ENCODE results near the gene COQ8B.

Gene COQ8B

DNA sequence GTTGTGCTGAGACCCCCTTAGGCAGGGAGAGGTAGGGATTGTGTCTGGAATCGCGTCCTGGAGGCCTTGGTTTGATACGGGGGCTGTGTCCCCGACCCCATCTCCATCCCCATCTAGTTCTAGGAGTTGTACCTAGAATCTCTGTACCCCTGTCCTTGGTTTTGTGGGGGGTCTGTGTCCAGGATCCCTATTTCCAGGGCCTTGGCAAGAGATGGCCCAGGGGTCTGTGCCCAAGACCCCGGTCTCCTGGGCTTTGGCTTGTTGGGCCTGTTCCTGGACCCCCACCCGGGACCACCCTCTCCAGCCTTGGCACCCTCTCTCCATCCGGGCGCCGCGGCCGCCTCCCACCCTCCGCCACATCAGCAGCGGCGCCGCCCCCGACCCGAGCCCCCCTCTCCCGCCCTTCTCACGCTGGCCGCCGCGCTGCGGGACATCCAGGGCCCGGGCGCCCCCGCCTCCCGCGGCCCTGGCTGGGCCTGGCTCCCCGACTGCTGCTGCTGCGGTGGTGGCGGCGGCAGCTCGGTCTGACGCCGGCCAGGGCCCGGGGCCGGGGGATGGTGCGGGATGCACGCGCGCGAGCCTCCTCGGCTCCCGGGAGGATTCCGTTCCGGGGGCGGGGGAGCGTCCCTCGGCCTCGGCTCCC lies 26.5 kb downstream of the COQ8B start, which contains the start of gene NUMBL:
Gene NUMBL (minus strand): TSS at position 602 of the 643 bp plus-strand sequence. CDS start 168 bp downstream, at position 434.
- DNase-seq (ENCODE audit: low read depth): no peak
- peak within 1 kb of the TSS; percentile 49 for H3K4me3 ChIP-seq (ENCODE audit: low read depth, low read length)
- no peak for TF ChIP-seq POLR2A (IDR thresholded peaks at IDR 0.05; ENCODE audit: extremely low read depth, insufficient read length)
- TF ChIP-seq, protein P1, sequence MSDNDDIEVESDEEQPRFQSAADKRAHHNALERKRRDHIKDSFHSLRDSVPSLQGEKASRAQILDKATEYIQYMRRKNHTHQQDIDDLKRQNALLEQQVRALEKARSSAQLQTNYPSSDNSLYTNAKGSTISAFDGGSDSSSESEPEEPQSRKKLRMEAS (IDR thresholded peaks at IDR 0.05; ENCODE audit: low read depth, low read length): no peak

DNA sequence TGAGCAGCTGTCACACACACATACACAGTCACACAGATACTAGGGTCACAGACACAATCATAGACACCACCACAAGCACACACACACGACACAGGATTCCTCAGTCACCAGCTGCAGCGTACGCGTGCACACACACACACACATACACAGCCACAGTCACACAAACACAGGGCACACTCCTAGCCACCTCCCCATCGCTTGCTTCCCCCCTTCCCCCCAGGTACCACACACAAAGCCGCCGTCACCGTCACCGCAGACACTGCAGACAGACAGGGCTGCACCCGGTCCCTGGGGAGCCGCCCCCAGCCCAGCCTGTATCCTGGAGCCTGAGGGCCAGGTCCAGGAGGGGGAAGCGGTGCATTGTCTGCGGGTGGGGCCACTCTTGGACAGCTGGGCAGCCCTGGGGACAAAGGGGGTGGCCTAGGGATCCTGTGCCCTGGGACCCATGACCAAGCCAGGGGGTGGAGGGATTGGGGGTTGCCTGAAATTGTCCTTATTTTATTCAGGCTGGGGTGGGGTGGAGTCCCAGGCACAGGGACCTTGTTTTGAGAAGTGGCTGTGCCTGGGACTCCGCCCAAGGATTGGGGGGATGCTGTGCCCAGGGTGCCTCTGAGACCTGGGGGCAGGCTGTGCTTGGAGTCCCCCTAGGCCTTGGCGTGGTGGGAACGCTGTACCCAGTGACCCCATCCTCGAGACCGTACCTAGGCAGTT lies 27.2 kb downstream of the COQ8B start:
- no peak overlapping the region for H3K4me3 ChIP-seq (ENCODE audit: low read depth, low read length)
- TF ChIP-seq, protein P2, sequence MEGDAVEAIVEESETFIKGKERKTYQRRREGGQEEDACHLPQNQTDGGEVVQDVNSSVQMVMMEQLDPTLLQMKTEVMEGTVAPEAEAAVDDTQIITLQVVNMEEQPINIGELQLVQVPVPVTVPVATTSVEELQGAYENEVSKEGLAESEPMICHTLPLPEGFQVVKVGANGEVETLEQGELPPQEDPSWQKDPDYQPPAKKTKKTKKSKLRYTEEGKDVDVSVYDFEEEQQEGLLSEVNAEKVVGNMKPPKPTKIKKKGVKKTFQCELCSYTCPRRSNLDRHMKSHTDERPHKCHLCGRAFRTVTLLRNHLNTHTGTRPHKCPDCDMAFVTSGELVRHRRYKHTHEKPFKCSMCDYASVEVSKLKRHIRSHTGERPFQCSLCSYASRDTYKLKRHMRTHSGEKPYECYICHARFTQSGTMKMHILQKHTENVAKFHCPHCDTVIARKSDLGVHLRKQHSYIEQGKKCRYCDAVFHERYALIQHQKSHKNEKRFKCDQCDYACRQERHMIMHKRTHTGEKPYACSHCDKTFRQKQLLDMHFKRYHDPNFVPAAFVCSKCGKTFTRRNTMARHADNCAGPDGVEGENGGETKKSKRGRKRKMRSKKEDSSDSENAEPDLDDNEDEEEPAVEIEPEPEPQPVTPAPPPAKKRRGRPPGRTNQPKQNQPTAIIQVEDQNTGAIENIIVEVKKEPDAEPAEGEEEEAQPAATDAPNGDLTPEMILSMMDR (IDR thresholded peaks at IDR 0.05; ENCODE audit: low read depth, low read length): no peak
- TF ChIP-seq POLR2A (IDR thresholded peaks at IDR 0.05; ENCODE audit: extremely low read depth, insufficient read length) (no peak), MYC (IDR thresholded peaks at IDR 0.05; ENCODE audit: low read depth, low read length) (no peak)
- TF ChIP-seq, protein P1 (IDR thresholded peaks at IDR 0.05; ENCODE audit: low read depth, low read length): no peak
- peak; percentile 16 for DNase-seq (ENCODE audit: low read depth)

DNA sequence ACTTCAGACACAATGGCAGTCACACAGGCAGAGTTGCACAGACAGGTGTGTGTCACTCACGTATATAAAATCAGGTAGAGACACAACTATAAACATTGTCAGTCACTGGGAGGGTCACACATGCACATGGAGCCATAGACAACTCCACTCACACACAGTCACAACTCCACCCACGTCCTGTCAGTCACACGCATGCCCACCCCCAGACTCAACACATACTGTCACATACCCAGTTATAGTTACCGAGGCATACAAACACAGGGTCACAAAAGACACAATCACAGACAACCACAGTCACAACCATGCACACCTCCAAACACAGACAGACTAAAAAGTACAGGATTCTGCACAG lies 27.7 kb downstream of the COQ8B start:
- no peak overlapping the region for H3K4me3 ChIP-seq (ENCODE audit: low read depth, low read length)
- TF ChIP-seq MYC (IDR thresholded peaks at IDR 0.05; ENCODE audit: low read depth, low read length): no peak
- TF ChIP-seq, protein P2 (IDR thresholded peaks at IDR 0.05; ENCODE audit: low read depth, low read length): no peak
- no peak for TF ChIP-seq POLR2A (IDR thresholded peaks at IDR 0.05; ENCODE audit: extremely low read depth, insufficient read length)
- TF ChIP-seq, protein P1 (IDR thresholded peaks at IDR 0.05; ENCODE audit: low read depth, low read length): no peak
- no peak for DNase-seq (ENCODE audit: low read depth)

DNA sequence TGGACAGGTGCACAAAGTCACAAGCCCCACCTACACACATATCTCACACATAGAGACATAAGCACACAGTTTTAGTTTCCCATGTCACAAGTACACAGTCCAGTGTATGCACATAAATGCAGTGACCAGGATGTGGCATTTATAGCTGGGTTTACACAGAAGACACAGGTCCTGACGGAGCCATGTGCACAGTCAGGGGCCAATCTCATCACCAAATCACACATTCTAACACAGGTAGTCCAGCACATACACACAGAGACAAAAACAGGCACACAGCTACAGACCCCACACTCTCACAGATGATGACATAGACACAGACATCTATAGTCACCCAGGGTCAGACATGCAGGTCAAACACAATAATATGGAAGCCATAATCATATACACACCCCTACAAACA lies 28.4 kb downstream of the COQ8B start:
- DNase-seq (ENCODE audit: low read depth): no peak
- H3K4me3 ChIP-seq (ENCODE audit: low read depth, low read length): no peak overlapping the region
- no peak for TF ChIP-seq POLR2A (IDR thresholded peaks at IDR 0.05; ENCODE audit: extremely low read depth, insufficient read length)
- TF ChIP-seq, protein P1 (IDR thresholded peaks at IDR 0.05; ENCODE audit: low read depth, low read length): no peak

DNA sequence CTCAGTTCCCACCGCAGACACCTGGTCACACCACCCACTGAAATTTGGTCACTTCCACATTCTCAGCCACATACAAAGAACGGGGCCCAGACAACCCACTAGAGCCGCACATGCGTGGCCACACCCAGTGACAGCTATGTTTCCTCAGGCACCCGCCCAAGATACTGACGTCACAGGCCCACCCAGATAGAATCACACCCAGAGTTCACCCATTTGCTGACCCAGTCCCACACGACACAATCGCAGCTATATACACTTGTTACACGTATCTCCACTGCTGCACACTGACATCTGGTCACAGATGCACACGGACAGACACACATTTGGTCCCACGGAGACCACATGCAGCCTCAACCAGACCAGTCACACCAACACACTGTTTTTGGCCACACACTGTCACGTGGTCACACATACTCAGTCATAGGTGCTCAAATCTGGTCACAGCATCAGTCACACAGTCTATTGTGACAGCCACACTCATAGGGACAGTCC lies 29.1 kb downstream of the COQ8B start:
- no peak for DNase-seq (ENCODE audit: low read depth)
- TF ChIP-seq MYC (IDR thresholded peaks at IDR 0.05; ENCODE audit: low read depth, low read length) (no peak), POLR2A (IDR thresholded peaks at IDR 0.05; ENCODE audit: extremely low read depth, insufficient read length) (no peak)
- TF ChIP-seq, protein P2 (IDR thresholded peaks at IDR 0.05; ENCODE audit: low read depth, low read length): no peak
- TF ChIP-seq, protein P1 (IDR thresholded peaks at IDR 0.05; ENCODE audit: low read depth, low read length): no peak
- no peak overlapping the region for H3K4me3 ChIP-seq (ENCODE audit: low read depth, low read length)

DNA sequence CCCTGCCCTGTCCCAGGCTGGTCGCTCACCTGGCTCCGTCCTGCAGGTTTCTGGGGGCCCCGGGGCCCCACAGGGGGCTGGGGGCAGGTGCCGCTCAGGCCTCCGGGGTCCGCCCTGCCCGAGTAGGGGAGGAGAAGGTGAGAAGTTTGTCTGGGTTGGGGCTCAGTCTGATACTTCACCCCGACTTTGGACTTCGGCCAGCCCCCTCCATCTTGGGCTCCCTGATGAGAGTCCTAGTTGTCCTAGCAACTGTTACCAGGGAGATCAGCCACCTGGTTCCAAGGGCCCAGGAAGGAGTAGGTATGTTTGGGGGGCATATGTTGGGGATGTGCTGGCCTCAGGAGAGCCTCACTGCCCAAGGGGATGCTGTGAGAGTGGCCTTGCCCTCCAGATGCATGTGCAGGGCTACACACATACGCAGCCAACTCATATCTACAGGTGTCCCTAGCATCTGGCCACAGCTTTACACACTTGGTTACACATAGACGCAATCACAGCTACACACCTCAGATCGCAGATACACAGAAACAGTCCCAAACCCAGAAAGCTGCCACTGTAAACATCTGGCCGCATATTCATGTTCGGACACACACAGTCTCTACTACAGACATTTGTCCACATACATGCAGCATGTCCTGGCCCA lies 29.7 kb downstream of the COQ8B start:
- DNase-seq (ENCODE audit: low read depth): no peak
- TF ChIP-seq, protein P1 (IDR thresholded peaks at IDR 0.05; ENCODE audit: low read depth, low read length): no peak
- TF ChIP-seq MYC (IDR thresholded peaks at IDR 0.05; ENCODE audit: low read depth, low read length) (no peak), POLR2A (IDR thresholded peaks at IDR 0.05; ENCODE audit: extremely low read depth, insufficient read length) (no peak)
- TF ChIP-seq, protein P2 (IDR thresholded peaks at IDR 0.05; ENCODE audit: low read depth, low read length): no peak
- H3K4me3 ChIP-seq (ENCODE audit: low read depth, low read length): no peak overlapping the region
